Testis (tissue), 3 donors: Measurements from ENCODE around the gene HFM1. TPM values are rescaled to one million over a fixed set of nuclear protein-coding genes. Genes with fewer than 3 reads are reported as not detected.
"Not testable (repeated sequence)": the region's sequence is repeated elsewhere in the genome, so short reads cannot be mapped to it uniquely, and the experiment has no call there.

Experiments
- DNase-seq: peaks from one replicate; pipeline ENCODE4 v3.0.0-alpha.2; 2019
- H3K27ac ChIP-seq, 2 donors: fragments of 200-600 bp; sonication (generic); one replicate each; pipeline ENCODE4 v1.5.1; 2019
- H3K27me3 ChIP-seq: fragments of 200-600 bp; sonication (generic); one replicate; pipeline ENCODE4 v1.5.1; 2019
- H3K36me3 ChIP-seq: fragments of 200-600 bp; sonication (generic); one replicate; pipeline ENCODE4 v1.5.1; 2017; ENCODE audit warnings: low read depth; ENCODE audit errors: missing control alignments
- H3K4me1 ChIP-seq: fragments of 200-600 bp; sonication (generic); one replicate; pipeline ENCODE4 v1.5.1; 2019
- H3K4me3 ChIP-seq, 2 donors: fragments of 200-600 bp; sonication (generic); one replicate each; pipeline ENCODE4 v1.5.1; 2017 to 2019
- H3K9me3 ChIP-seq: fragments of 200-600 bp; sonication (generic); one replicate; pipeline ENCODE4 v1.5.1; 2017
- POLR2A ChIP-seq: fragments of 450-650 bp; IDR thresholded peaks from one replicate; pipeline ENCODE4 v1.6.1; 2017; ENCODE audit warnings: antibody characterized with exemption, mild to moderate bottlenecking, moderate library complexity
- WGBS, 2 donors: methylation state at CpG; one replicate each; pipeline ENCODE4 v1.1.5; 2018; 5-methylcytosine and 5-hydroxymethylcytosine counted together
- intact Hi-C: fragments of 100-400 bp; cut with DNase I; formaldehyde crosslinking; loops from one replicate; pipeline ENCODE4 v1.15.1; 2023; ENCODE audit warnings: low total_unique reads
- polyA plus RNA-seq: library from polyadenylated mRNA; stranded (reverse); fragments of 350-450 nt; fragmentation: Illumina TruSeq; extraction: RNeasy Lipid Tissue Mini Kit (QIAGEN cat#74804); gene quantifications from one replicate; pipeline ENCODE4 v1.2.3, GENCODE V29; 2014; ENCODE audit warnings: low read depth, low replicate concordance; ENCODE audit not compliant: insufficient read depth
- total RNA-seq, 2 donors: library from RNA; depleted of rRNA; stranded (reverse); fragments of >200 nt; gene quantifications; one replicate each; pipeline ENCODE4 v1.2.3, GENCODE V29; 2016
- TF ChIP-seq, protein P1 (sequence below), 3 experiments: fragments of 450-650 bp in 2 of 3; fragments of 200-600 bp in 1 of 3; sonication (generic) in 1 of 3; IDR thresholded peaks; one replicate each; pipeline ENCODE4 v1.5.1; 2016 to 2019; ENCODE audit warnings: antibody characterized with exemption in 3 of 3, mild to moderate bottlenecking in 2 of 3, moderate library complexity in 1 of 3

Gene HFM1
- total and polyA plus RNA-seq, 3 donors from 2014 or later: 12.6 to 27.1 (median 20.5) TPM

DNA sequence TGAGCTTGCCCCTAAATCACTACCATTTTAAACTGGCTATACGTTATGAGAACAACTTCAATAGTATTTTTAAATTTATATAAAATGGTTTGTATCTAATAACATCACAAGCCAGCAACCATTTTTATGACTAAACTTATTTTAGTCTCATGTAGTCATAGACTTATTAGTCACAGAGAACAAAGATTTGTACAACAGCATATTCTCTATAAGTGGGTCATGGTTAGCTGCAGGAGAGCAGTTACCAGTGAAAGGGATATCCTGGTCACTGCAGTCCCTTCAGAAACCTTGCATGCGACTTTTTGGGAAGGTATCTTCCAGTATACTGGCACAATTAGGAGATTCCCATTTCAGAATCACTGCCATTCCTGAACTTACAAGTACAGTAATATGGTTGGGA, 90.0 kb downstream of the HFM1 start:
- Histone ChIP-seq H3K4me3 (no peak overlapping the region), H3K27me3 (no peaks in the 10 kb centered on the region), H3K4me1 (no peaks in the 10 kb centered on the region), H3K27ac (no peak overlapping the region), H3K9me3 (no peaks in the 10 kb centered on the region), H3K36me3 (no peaks in the 10 kb centered on the region)
- no peak for TF ChIP-seq POLR2A
- TF ChIP-seq, protein P1, sequence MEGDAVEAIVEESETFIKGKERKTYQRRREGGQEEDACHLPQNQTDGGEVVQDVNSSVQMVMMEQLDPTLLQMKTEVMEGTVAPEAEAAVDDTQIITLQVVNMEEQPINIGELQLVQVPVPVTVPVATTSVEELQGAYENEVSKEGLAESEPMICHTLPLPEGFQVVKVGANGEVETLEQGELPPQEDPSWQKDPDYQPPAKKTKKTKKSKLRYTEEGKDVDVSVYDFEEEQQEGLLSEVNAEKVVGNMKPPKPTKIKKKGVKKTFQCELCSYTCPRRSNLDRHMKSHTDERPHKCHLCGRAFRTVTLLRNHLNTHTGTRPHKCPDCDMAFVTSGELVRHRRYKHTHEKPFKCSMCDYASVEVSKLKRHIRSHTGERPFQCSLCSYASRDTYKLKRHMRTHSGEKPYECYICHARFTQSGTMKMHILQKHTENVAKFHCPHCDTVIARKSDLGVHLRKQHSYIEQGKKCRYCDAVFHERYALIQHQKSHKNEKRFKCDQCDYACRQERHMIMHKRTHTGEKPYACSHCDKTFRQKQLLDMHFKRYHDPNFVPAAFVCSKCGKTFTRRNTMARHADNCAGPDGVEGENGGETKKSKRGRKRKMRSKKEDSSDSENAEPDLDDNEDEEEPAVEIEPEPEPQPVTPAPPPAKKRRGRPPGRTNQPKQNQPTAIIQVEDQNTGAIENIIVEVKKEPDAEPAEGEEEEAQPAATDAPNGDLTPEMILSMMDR (IDR thresholded peaks at IDR 0.05): no peak
- intact Hi-C loops: no loop called here
- whole genome bisulfite sequencing, 2 donors: 85 to 95% methylated on average over 2 of the region's 2 CpGs
- DNase-seq: no peak

DNA sequence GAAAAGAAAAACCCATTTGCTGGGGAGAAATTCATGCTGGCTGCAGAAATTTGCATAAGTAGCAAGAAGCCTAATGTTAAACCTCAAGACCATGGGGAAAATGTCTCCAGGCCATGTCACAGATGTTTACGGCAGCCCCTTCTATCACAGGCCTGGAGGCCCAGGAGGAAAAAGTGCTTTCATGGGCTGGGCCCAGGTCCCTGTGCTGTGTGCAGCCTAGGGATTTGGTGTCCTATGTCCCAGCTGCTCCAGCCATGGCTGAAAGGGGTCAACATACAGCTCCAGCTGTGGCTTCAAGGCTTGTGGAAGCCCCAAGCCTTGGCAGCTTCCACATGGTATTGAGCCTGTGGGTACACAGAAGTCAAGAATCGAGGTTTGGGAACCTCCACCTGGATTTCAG, 93.0 kb downstream of the HFM1 start:
- intact Hi-C loops: no loop called here
- whole genome bisulfite sequencing, 2 donors: 80 to 100% methylated on average over 2 of the region's 2 CpGs
- H3K4me1 ChIP-seq: no peaks in the 10 kb centered on the region

DNA sequence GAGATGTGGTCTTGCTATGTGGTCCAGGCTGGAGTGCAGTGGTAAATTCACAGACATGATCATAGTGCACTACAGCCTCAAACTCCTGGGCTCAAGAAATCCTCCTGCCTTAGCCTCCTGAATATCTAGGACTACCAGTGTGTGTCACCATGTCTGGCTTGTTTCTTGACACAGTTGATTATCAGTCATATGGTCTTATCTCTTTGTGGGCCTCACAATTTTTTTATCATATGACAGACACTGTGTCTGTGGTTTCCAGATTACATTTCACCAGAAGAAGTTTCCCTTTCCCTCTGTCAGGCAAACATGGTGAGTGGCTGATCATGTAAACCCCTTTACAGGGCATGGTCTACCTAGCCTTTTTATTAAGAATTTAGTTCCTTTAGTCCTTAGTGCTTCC, 96.1 kb downstream of the HFM1 start:
- Histone ChIP-seq H3K9me3 (no peaks in the 10 kb centered on the region), H3K27me3 (no peaks in the 10 kb centered on the region), H3K4me1 (no peaks in the 10 kb centered on the region), H3K4me3 (no peak overlapping the region), H3K27ac (no peak overlapping the region), H3K36me3 (no peaks in the 10 kb centered on the region)
- DNase-seq: no peak
- TF ChIP-seq, protein P1 (IDR thresholded peaks at IDR 0.05): no peak
- TF ChIP-seq POLR2A: no peak
- intact Hi-C loops: no loop called here

More for the DNA sequence above, 93.0 kb downstream of the HFM1 start:
- no peak for DNase-seq
- TF ChIP-seq, protein P1 (IDR thresholded peaks at IDR 0.05): no peak
- TF ChIP-seq POLR2A: no peak
- no peaks in the 10 kb centered on the region for H3K27me3 ChIP-seq
- H3K36me3 ChIP-seq: no peaks in the 10 kb centered on the region
- no peak overlapping the region for H3K4me3 ChIP-seq
- H3K27ac ChIP-seq: no peak overlapping the region
- no peaks in the 10 kb centered on the region for H3K9me3 ChIP-seq

DNA sequence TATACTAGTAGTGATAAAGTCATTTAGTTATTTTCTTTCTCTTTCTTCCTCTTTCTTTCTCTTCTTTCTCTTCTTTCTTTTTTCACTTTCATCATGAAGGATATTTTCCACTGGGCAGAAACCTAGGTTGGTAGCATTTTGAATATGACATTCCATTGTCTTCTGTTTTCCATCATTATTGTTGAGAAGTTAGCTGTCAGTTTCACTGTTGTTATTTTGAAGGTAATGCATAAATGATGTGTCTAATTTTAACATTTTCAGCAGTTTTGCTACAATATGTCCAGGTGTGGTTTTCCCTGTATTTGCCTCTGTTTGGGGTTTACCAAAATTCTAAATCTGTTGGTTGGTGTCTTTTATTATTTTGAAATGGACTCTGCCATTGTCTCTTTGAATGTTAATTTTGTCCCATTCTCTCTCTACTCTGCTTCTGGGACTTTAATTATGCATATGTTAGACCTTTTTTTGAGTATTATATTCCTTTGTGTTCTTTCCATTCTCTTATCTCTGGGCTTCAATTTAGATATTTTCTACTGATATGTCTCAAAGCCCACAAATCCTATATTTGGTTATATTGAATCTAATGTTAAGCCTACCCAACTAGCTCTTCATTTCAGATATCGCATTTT, 96.7 kb downstream of the HFM1 start:
- Histone ChIP-seq H3K4me3 (no peak overlapping the region), H3K4me1 (no peaks in the 10 kb centered on the region), H3K27ac (no peak overlapping the region), H3K36me3 (no peaks in the 10 kb centered on the region), H3K27me3 (no peaks in the 10 kb centered on the region), H3K9me3 (no peaks in the 10 kb centered on the region)
- TF ChIP-seq POLR2A: no peak
- TF ChIP-seq, protein P1 (IDR thresholded peaks at IDR 0.05): no peak
- intact Hi-C loops: no loop called here
- DNase-seq: no peak
- 98 to 100% methylated on average over 1 of the region's 1 CpG for WGBS, 2 donors

DNA sequence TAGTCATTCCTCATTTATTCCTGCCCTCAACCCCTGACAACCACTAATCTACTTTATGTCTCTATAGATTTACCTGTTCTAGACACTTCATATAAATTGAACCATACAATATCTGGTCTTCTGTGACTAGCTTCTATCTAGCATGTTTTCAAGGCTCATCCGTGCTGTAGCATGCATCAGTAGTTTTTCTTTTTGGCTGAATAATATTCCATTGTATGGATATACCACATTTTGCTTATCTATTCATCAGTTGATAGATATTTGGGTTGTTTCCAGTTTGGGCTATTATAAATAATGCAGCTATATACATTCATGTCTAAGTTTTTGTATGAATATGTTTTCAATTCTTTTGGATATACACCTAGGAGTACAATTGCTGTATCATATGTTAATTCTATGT, 101.5 kb downstream of the HFM1 start:
- 90 to 97% methylated on average over 1 of the region's 1 CpG for WGBS, 2 donors
- intact Hi-C loops: no loop called here
- Histone ChIP-seq H3K9me3 (no peaks in the 10 kb centered on the region), H3K36me3 (no peaks in the 10 kb centered on the region), H3K27ac (no peak overlapping the region), H3K4me1 (no peaks in the 10 kb centered on the region), H3K4me3 (no peak overlapping the region), H3K27me3 (no peaks in the 10 kb centered on the region)
- DNase-seq: no peak
- TF ChIP-seq, protein P1 (IDR thresholded peaks at IDR 0.05): no peak
- no peak for TF ChIP-seq POLR2A

DNA sequence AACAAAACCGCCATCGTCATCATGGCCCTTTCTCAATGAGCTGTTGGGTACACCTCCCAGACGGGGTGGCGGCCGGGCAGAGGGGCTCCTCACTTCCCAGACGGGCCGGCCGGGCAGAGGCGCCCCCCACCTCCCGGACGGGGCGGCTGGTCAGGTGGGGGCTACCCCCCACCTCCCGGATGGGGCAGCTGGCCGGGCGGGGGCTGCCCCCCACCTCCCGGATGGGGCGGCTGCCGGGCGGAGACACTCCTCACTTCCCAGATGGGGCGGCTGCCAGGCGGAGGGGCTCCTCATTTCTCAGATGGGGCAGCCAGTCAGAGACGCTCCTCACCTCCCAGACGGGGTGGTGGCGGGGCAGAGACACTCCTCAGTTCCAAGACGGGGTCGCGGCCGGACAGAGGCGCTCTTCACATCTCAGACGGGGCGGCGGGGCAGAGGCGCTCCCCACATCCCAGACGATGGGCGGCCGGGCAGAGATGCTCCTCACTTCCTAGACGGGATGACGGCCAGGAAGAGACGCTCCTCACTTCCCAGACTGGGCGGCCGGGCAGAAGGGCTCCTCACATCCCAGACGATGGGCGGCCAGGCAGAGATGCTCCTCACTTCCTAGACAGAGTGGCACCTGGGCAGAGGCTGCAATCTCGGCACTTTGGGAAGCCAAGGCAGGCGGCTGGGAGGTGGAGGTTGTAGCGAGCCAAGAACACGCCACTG, 115.6 kb downstream of the HFM1 start:
- DNase-seq, H3K36me3 ChIP-seq, H3K27me3 ChIP-seq, H3K4me3 ChIP-seq, intact Hi-C loops, H3K27ac ChIP-seq, H3K9me3 ChIP-seq, H3K4me1 ChIP-seq: not testable (repeated sequence)
- 90 to 99% methylated on average over 14 to 43 of the region's 47 CpGs for WGBS, 2 donors

DNA sequence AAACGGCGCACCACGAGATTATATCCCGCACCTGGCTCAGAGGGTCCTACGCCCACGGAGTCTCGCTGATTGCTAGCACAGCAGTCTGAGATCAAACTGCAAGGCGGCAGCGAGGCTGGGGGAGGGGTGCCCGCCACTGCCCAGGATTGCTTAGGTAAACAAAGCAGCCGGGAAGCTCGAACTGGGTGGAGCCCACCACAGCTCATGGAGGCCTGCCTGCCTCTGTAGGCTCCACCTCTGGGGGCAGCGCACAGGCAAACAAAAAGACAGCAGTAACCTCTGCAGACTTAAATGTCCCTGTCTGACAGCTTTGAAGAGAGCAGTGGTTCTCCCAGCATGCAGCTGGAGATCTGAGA, 117.7 kb downstream of the HFM1 start:
- DNase-seq, H3K36me3 ChIP-seq, H3K9me3 ChIP-seq, H3K27ac ChIP-seq, H3K4me1 ChIP-seq, H3K27me3 ChIP-seq, intact Hi-C loops, H3K4me3 ChIP-seq: not testable (repeated sequence)
- WGBS, 2 donors: 83 to 88% methylated on average over 2 to 11 of the region's 13 CpGs
